ENCODE measurements around the gene ARID4B. TPM values are rescaled to one million over a fixed set of nuclear protein-coding genes. Genes with fewer than 3 reads are reported as not detected.

ARID4B gene
- total RNA-seq, 1 experiment from 2014 or later = 34.6 TPM

DNA sequence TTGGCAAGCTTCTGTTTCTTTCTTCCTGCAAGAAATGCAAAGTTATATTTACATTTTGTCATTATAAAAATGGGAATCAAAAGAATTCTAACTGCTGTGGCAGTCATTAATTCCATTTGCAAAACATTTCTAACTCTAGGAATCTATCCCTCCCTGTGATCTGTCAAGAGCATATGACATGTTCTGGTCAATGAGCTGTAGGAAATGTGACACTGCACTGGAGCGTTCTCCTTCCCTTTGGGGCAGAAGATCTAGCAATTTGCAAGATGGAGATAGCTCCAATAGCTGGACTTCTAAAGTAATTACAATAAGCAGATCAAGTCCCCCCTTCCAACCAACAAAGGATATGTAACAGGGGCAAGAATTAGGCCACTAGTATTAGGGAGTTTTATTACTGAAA is 205.6 kb downstream of the ARID4B start:
- no peak overlapping the region for H3K27ac ChIP-seq
- peaks cover 77% of the 10 kb centered on the region for H3K36me3 ChIP-seq

More for the DNA sequence above, 205.6 kb downstream of the ARID4B start:
- H3K4me1 ChIP-seq = no peaks in the 10 kb centered on the region
- DNase-seq = no peak
- H3K9me3 ChIP-seq (replicated peaks) = no peaks in the 10 kb centered on the region
- H3K4me3 ChIP-seq = no peak overlapping the region
- no peaks in the 10 kb centered on the region for H3K27me3 ChIP-seq

Other genes starting within 250 kb of the ARID4B start
- 144 and 157 TPM in 2 replicates for gene TOMM20, start 199.3 kb downstream of the ARID4B start, total RNA-seq (2014; rRNA removed; shearing (Covaris generic))
- gene RBM34, start 166.9 kb downstream of the ARID4B start, total RNA-seq (2014; rRNA removed; shearing (Covaris generic)) = 68.1 and 72.7 TPM in 2 replicates
- gene GGPS1, start 391 bp upstream of the ARID4B start, total RNA-seq (2014; rRNA removed; shearing (Covaris generic)) = 15.1 and 20.7 TPM in 2 replicates
- gene TBCE, start 39.2 kb upstream of the ARID4B start, total RNA-seq (2014; rRNA removed; shearing (Covaris generic)) = 36.8 and 38.6 TPM in 2 replicates
- 44.4 and 50.1 TPM in 2 replicates for gene B3GALNT2, start 176.3 kb upstream of the ARID4B start, total RNA-seq (2014; rRNA removed; shearing (Covaris generic))